Testis (tissue), 2 donors: ENCODE results near the gene FBXO4.

Experiments used
- POLR2A ChIP-seq: fragments of 450-650 bp; IDR thresholded peaks from one replicate; pipeline ENCODE4 v1.6.1; 2017; ENCODE audit warnings: antibody characterized with exemption, mild to moderate bottlenecking, moderate library complexity
- TF ChIP-seq, protein P1 (sequence below), 3 experiments: fragments of 450-650 bp in 2 of 3; fragments of 200-600 bp in 1 of 3; sonication (generic) in 1 of 3; IDR thresholded peaks; one replicate each; pipeline ENCODE4 v1.5.1; 2016 to 2019; ENCODE audit warnings: antibody characterized with exemption in 3 of 3, mild to moderate bottlenecking in 2 of 3, moderate library complexity in 1 of 3

GRCh38 chr5:41882765-41883164 is 42.3 kb upstream of the FBXO4 start:
- no peak for TF ChIP-seq POLR2A
- TF ChIP-seq, protein P1, sequence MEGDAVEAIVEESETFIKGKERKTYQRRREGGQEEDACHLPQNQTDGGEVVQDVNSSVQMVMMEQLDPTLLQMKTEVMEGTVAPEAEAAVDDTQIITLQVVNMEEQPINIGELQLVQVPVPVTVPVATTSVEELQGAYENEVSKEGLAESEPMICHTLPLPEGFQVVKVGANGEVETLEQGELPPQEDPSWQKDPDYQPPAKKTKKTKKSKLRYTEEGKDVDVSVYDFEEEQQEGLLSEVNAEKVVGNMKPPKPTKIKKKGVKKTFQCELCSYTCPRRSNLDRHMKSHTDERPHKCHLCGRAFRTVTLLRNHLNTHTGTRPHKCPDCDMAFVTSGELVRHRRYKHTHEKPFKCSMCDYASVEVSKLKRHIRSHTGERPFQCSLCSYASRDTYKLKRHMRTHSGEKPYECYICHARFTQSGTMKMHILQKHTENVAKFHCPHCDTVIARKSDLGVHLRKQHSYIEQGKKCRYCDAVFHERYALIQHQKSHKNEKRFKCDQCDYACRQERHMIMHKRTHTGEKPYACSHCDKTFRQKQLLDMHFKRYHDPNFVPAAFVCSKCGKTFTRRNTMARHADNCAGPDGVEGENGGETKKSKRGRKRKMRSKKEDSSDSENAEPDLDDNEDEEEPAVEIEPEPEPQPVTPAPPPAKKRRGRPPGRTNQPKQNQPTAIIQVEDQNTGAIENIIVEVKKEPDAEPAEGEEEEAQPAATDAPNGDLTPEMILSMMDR (IDR thresholded peaks at IDR 0.05) = no peak
